IMR-90 (cell line): ENCODE measurements around the gene CACNA2D3.

Source experiments
- CTCF ChIP-seq: conservative IDR thresholded peaks from 2 replicates; pipeline ENCODE4 v1.5.1; 2012; ENCODE audit warnings: mild to moderate bottlenecking, low read depth, low read length, improper control_type of control experiment
- MAZ ChIP-seq: IDR thresholded peaks from 2 replicates; pipeline ENCODE4 v1.6.1; 2012; ENCODE audit warnings: low read depth, mild to moderate bottlenecking, low read length, improper control_type of control experiment, moderate library complexity, borderline replicate concordance
- MXI1 ChIP-seq: IDR thresholded peaks from 2 replicates; pipeline ENCODE4 v1.6.1; 2012; ENCODE audit warnings: low read depth, mild to moderate bottlenecking, low read length, moderate library complexity, borderline replicate concordance
- POLR2A ChIP-seq: IDR thresholded peaks from 2 replicates; pipeline ENCODE4 v1.6.1; 2012; ENCODE audit warnings: mild to moderate bottlenecking, low read depth, low read length
- RFX5 ChIP-seq: IDR thresholded peaks from 2 replicates; pipeline ENCODE4 v1.8.0; 2012; ENCODE audit warnings: low read depth, mild to moderate bottlenecking, low read length, moderate library complexity

- TF ChIP-seq POLR2A, result no peak
- TF ChIP-seq CTCF, result no peak
- no peak for TF ChIP-seq MXI1
- no peak for TF ChIP-seq MAZ
- no peak for TF ChIP-seq RFX5
These were observed 532.4 kb downstream of the CACNA2D3 start for GRCh38 chr3:54654776-54655175.
